Calu3 (cell line): Measurements from ENCODE around the gene SF1. TPM values are rescaled to one million over a fixed set of nuclear protein-coding genes. Genes with fewer than 3 reads are reported as not detected.

Experiments
- BruUV-seq: library from RNA; stranded (reverse); fragments of 400-500 nt; replicated peaks from 2 replicates; lab custom pipeline; 2021; lab: Mats Ljungman, UMichigan
- CTCF ChIA-PET: fragments of 300-600 bp; sonication (Branson Sonifier 250); formaldehyde crosslinking; loops from one replicate; lab custom pipeline; 2022; ENCODE audit warnings: antibody characterized with exemption; lab: Charles Lee
- DNase-seq: peaks from one replicate; pipeline ENCODE4 v3.0.0; 2022
- H3K27ac Mint-ChIP-seq: one replicate; pipeline ENCODE4 v1.8.0; 2022; ENCODE audit warnings: mixed read lengths; ENCODE audit not compliant: unreplicated experiment
- H3K27me3 Mint-ChIP-seq: one replicate; pipeline ENCODE4 v1.8.0; 2022; ENCODE audit warnings: mixed read lengths; ENCODE audit not compliant: unreplicated experiment
- H3K36me3 Mint-ChIP-seq: one replicate; pipeline ENCODE4 v1.8.0; 2022; ENCODE audit warnings: mild to moderate bottlenecking, moderate library complexity, mixed read lengths; ENCODE audit not compliant: insufficient read depth, unreplicated experiment
- H3K4me1 Mint-ChIP-seq: one replicate; pipeline ENCODE4 v1.8.0; 2022; ENCODE audit warnings: mild to moderate bottlenecking, low read depth, mixed read lengths; ENCODE audit not compliant: unreplicated experiment
- H3K4me3 Mint-ChIP-seq: one replicate; pipeline ENCODE4 v1.8.0; 2022; ENCODE audit warnings: mild to moderate bottlenecking, low read depth, moderate library complexity, mixed read lengths; ENCODE audit not compliant: unreplicated experiment
- H3K9me3 Mint-ChIP-seq: one replicate; pipeline ENCODE4 v1.8.0; 2022; ENCODE audit warnings: low read depth, mixed read lengths; ENCODE audit not compliant: unreplicated experiment
- intact Hi-C: fragments of 100-400 bp; cut with micrococcal nuclease; formaldehyde crosslinking; loops from one replicate; pipeline ENCODE4 v1.10.0; 2022; ENCODE audit not compliant: unreplicated experiment
- total RNA-seq: library from RNA; stranded (reverse); gene quantifications from 2 replicates; pipeline ENCODE4 v1.2.3, GENCODE V29; 2022
- TF ChIP-seq, protein P1 (sequence below): fragments of 200-600 bp; IDR thresholded peaks from one replicate; pipeline ENCODE4 v1.8.0; 2022; ENCODE audit warnings: antibody characterized with exemption; ENCODE audit not compliant: unreplicated experiment

SF1 gene
- total RNA-seq, 1 experiment from 2014 or later: 312 TPM

DNA sequence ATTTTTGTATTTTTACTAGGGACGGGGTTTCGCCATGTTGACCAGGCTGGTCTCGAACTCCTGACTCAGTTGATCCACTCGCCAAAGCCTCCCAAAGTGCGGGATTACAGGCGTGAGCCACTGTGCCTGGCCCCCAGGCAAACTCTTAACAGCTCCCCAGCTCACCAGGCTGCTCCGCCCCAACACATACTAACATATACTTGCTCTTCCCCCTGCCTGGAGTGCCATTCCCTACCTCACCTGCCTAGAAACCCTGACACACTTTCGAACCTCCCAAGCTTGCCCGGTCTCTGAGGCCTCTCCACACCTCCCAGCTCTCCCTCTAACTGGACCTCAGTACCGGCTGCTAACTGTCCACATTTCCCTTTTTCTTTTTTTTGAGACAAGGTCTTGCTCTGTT is 16.2 kb upstream of the SF1 start:
- Mint-ChIP-seq H3K27ac (no peak overlapping the region), H3K4me3 (no peak overlapping the region), H3K9me3 (no peaks in the 10 kb centered on the region), H3K36me3 (no peaks in the 10 kb centered on the region), H3K27me3 (no peaks in the 10 kb centered on the region), H3K4me1 (peaks cover 8% of the 10 kb centered on the region)
- BruUV-seq: no TSS peak
- intact Hi-C loops: no loop called here
- DNase-seq: no peak
- TF ChIP-seq, protein P1, sequence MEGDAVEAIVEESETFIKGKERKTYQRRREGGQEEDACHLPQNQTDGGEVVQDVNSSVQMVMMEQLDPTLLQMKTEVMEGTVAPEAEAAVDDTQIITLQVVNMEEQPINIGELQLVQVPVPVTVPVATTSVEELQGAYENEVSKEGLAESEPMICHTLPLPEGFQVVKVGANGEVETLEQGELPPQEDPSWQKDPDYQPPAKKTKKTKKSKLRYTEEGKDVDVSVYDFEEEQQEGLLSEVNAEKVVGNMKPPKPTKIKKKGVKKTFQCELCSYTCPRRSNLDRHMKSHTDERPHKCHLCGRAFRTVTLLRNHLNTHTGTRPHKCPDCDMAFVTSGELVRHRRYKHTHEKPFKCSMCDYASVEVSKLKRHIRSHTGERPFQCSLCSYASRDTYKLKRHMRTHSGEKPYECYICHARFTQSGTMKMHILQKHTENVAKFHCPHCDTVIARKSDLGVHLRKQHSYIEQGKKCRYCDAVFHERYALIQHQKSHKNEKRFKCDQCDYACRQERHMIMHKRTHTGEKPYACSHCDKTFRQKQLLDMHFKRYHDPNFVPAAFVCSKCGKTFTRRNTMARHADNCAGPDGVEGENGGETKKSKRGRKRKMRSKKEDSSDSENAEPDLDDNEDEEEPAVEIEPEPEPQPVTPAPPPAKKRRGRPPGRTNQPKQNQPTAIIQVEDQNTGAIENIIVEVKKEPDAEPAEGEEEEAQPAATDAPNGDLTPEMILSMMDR: no peak
- CTCF ChIA-PET: no interaction called here

DNA sequence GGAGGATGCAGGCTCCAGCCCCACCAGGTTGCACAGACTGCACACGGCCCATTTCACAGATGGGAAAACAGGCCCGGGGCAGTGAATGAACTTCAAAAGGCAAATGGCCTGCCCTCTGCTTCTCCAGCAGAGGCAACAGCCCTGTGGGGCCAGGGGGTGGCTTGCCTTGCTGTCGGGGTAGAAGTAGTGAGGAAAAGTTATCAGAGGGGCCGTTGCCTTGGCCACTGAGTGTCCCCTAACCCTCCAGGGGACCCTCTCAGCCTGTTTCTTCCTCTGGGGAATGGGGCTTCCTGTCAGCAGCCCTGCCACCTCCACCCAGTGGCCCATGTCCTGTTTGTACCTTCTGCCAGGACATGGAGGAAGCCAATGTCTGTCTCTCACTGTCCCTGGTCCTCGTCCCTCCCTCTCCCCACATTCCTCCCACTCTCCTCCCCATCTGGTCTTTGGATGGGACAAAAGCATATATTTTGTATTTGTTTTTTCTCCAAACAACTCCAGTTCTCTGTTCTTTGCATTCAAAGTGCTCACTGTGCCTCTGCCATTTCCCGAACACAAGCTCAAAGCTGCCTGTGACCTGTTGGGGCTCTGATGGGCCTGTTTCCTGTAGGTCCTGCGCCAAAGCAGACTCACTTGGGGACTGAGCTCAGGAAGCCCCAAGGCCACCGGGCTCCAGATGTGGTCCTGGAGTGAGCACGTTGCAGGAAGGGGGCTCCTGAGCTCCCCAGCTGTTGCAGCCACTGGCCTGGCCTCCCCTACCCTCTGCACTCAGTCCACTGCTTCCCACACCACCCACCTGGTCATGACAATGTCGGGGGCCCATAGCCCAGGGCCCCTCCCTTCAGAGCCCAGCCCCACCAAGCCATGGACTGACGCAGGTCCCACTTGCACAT is 15.2 kb upstream of the SF1 start:
- H3K4me1 Mint-ChIP-seq: peaks cover 2% of the 10 kb centered on the region
- no TSS peak for BruUV-seq
- no peak overlapping the region for H3K4me3 Mint-ChIP-seq
- no peaks in the 10 kb centered on the region for H3K36me3 Mint-ChIP-seq
- no peak for DNase-seq
- CTCF ChIA-PET: interaction anchor here (0.6 kb wide), 1 partner anchor 248 kb away, joined by 3 read pairs; no protein-coding TSS in a partner anchor
- intact Hi-C loops: no loop called here
- no peak overlapping the region for H3K27ac Mint-ChIP-seq
- TF ChIP-seq, protein P1: no peak
- H3K9me3 Mint-ChIP-seq: no peaks in the 10 kb centered on the region
- H3K27me3 Mint-ChIP-seq: no peaks in the 10 kb centered on the region

DNA sequence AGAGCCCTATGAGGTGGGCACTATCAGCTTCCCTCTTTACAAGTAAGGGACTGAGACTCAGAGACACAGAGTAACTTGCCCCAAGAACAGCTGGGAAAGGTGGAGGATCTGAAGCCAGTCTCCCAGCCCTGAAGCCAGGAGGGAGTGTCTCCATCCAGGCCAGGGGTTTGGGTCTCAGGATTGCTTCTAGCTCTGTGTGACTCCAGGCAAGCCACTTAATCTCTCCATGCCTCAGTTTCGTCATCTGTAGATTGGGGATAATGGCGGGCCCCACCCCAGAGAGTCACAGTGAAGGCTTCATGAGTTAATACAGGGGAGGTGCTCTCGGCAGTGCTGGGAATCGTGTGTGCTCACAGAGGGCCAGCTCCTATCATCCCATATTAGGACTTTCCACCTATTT is 14.1 kb upstream of the SF1 start:
- DNase-seq: no peak
- TF ChIP-seq, protein P1: no peak
- Mint-ChIP-seq H3K27ac (no peak overlapping the region), H3K27me3 (no peaks in the 10 kb centered on the region), H3K36me3 (no peaks in the 10 kb centered on the region), H3K9me3 (no peaks in the 10 kb centered on the region), H3K4me1 (no peaks in the 10 kb centered on the region), H3K4me3 (no peak overlapping the region)
- intact Hi-C loops: no loop called here
- CTCF ChIA-PET: no interaction called here
- BruUV-seq: no TSS peak

DNA sequence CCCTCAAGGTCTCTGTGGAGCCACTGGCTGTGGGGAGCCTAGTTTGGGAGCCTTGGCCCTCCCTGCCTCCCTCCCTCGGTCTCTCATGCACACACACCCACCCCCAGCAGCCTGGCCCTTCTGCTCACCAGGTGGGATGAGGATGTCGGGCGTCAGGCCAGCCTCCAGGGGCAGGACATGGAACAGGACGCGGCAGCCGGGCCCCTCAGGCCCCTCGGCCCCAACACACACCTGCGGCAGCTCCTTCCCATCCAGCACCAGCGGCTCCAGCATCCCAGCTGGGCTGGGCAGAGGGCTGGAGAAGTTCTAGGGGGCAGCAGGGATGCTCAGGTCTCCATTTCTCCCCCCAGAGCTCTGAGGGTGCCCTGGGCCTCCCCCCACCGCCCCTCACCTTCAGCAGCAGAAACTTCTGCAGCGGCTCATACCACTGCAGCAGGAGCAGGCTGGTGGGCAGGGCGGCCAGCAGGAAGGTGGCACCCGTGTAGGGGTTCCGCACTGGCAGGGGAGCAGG is 13.5 kb upstream of the SF1 start:
- H3K27me3 Mint-ChIP-seq: no peaks in the 10 kb centered on the region
- no peaks in the 10 kb centered on the region for H3K4me1 Mint-ChIP-seq
- H3K4me3 Mint-ChIP-seq: no peak overlapping the region
- intact Hi-C loops: no loop called here
- DNase-seq: no peak
- no peaks in the 10 kb centered on the region for H3K9me3 Mint-ChIP-seq
- TF ChIP-seq, protein P1: no peak
- no peaks in the 10 kb centered on the region for H3K36me3 Mint-ChIP-seq
- no TSS peak for BruUV-seq
- H3K27ac Mint-ChIP-seq: no peak overlapping the region
- CTCF ChIA-PET: no interaction called here
